HepG2 (cell line): ENCODE data around the gene ITM2B. TPM values are rescaled to one million over a fixed set of nuclear protein-coding genes. Genes with fewer than 3 reads are reported as not detected.

Experiments
- ATAC-seq: fragments of 200-7000 bp; cut with Tn5 transposase; 3 replicates; pipeline ENCODE4 v1.9.1; 2020; ENCODE audit warnings: mild to moderate bottlenecking, moderate library complexity
- BruUV-seq: library from RNA; stranded (reverse); fragments of 400-500 nt; replicated peaks from 2 replicates; lab custom pipeline; 2021; lab: Mats Ljungman, UMichigan
- CTCF ChIA-PET: fragments of 300-600 bp; formaldehyde crosslinking; extraction: SDS; loops from one replicate; lab custom pipeline; 2021; ENCODE audit warnings: low total read pairs, inconsistent platforms, low intra/inter-chr PET ratio; lab: Yijun Ruan, JAX
- POLR2A ChIA-PET: fragments of 350-600 bp; sonication (Branson Sonifier 250); formaldehyde crosslinking; loops from one replicate; lab custom pipeline; 2020; ENCODE audit warnings: antibody characterized with exemption, inconsistent platforms; lab: Yijun Ruan, JAX
- DNase-seq: peaks from one replicate; pipeline ENCODE4 v3.0.0-alpha.2; 2015; ENCODE audit warnings: low spot score
- FAIRE-seq: peaks from 3 replicates; lab custom pipeline; 2011; peaks lifted over from hg19 to GRCh38; lab: Jason Lieb, UNC
- H2AFZ ChIP-seq: one replicate; pipeline ENCODE4 v1.6.1; 2011; ENCODE audit warnings: low read length, inconsistent platforms
- H3K27ac ChIP-seq: fragments of 300-600 bp; 3 replicates; pipeline ENCODE4 v1.8.0; 2011; ENCODE audit warnings: mixed run types, mild to moderate bottlenecking, mixed read lengths, low read length, inconsistent platforms; ENCODE audit not compliant: insufficient read depth; ENCODE audit errors: extremely low read length
- H3K27me3 ChIP-seq, 2 experiments: fragments of 200-600 bp in 1 of 2; 2 replicates in 1 of 2; 3 replicates in 1 of 2; pipeline versions ENCODE4 v1.6.0 to v1.8.0; 2011; ENCODE audit warnings: low read length in 2 of 2, mild to moderate bottlenecking in 2 of 2, moderate library complexity in 2 of 2, inconsistent platforms in 1 of 2; ENCODE audit not compliant: insufficient read depth in 2 of 2, control insufficient read depth in 1 of 2
- H3K36me3 ChIP-seq, 2 experiments: fragments of 200-600 bp in 1 of 2; replicated peaks in 1 of 2; 2 replicates in 1 of 2; 3 replicates in 1 of 2; pipeline versions ENCODE4 v1.5.1 to v1.8.0; 2011; ENCODE audit warnings: low read length in 2 of 2, inconsistent platforms in 1 of 2; ENCODE audit not compliant: insufficient read depth in 2 of 2, control insufficient read depth in 1 of 2
- H3K4me1 ChIP-seq: 2 replicates; pipeline ENCODE4 v1.5.1; 2012; ENCODE audit warnings: low read length, inconsistent platforms; ENCODE audit not compliant: insufficient read depth
- H3K4me2 ChIP-seq: 2 replicates; pipeline ENCODE4 v1.6.0; 2011; ENCODE audit warnings: low read depth, low read length, inconsistent platforms
- H3K4me3 ChIP-seq, 3 experiments: fragments of 200-600 bp in 1 of 3; sonication (generic), shearing (Covaris generic) in 1 of 3; replicated peaks in 1 of 3; 2 replicates each; pipeline ENCODE4 v1.5.1; 2011 to 2016; ENCODE audit warnings: low read length in 3 of 3, inconsistent platforms in 2 of 3, low read depth in 2 of 3, mild to moderate bottlenecking in 2 of 3, control low read depth in 1 of 3, mixed read lengths in 1 of 3; ENCODE audit not compliant: insufficient read depth in 1 of 3
- H3K79me2 ChIP-seq: one replicate; pipeline ENCODE4 v1.6.1; 2011; ENCODE audit warnings: low read length, inconsistent platforms; ENCODE audit not compliant: insufficient read depth
- H3K9ac ChIP-seq: 2 replicates; pipeline ENCODE4 v1.6.0; 2011; ENCODE audit warnings: mild to moderate bottlenecking, low read depth, low read length, inconsistent platforms; ENCODE audit not compliant: insufficient read depth
- H3K9me3 ChIP-seq: 2 replicates; pipeline ENCODE4 v1.5.1; 2012; ENCODE audit warnings: mild to moderate bottlenecking, low read length
- H4K20me1 ChIP-seq: 2 replicates; pipeline ENCODE4 v1.6.0; 2011; ENCODE audit warnings: inconsistent platforms, mild to moderate bottlenecking, low read length, moderate library complexity; ENCODE audit not compliant: insufficient read depth
- BCLAF1 ChIP-seq: fragments of 450-650 bp; IDR thresholded peaks from 2 replicates; pipeline ENCODE4 v1.6.1; 2017; ENCODE audit warnings: mild to moderate bottlenecking
- FOXA3 ChIP-seq: IDR thresholded peaks from 2 replicates; pipeline ENCODE4 v1.6.1; 2016; ENCODE audit warnings: missing genetic modification reagents, missing compliant biosample characterization
- ISL2 ChIP-seq: sonication (generic); formaldehyde crosslinking; IDR thresholded peaks from 2 replicates; pipeline ENCODE4 v1.5.0; 2020; ENCODE audit warnings: missing genetic modification reagents
- JUNB ChIP-seq: sonication (generic); formaldehyde crosslinking; IDR thresholded peaks from 2 replicates; pipeline ENCODE4 v1.8.0; 2022; ENCODE audit warnings: missing genetic modification reagents, mild to moderate bottlenecking, borderline replicate concordance
- MTA3 ChIP-seq: sonication (generic); formaldehyde crosslinking; IDR thresholded peaks from 2 replicates; pipeline ENCODE4 v1.4.0; 2020; ENCODE audit warnings: missing genetic modification reagents
- MTERF4 ChIP-seq: sonication (generic); formaldehyde crosslinking; IDR thresholded peaks from 2 replicates; pipeline ENCODE4 v1.8.0; 2023; ENCODE audit warnings: mild to moderate bottlenecking, missing genetic modification reagents
- MXD1 ChIP-seq: sonication (generic); formaldehyde crosslinking; IDR thresholded peaks from 2 replicates; pipeline ENCODE4 v1.4.0; 2020; ENCODE audit warnings: mild to moderate bottlenecking, missing genetic modification reagents
- NCOA1 ChIP-seq: sonication (generic); formaldehyde crosslinking; IDR thresholded peaks from 2 replicates; pipeline ENCODE4 v1.9.0; 2021; ENCODE audit warnings: missing genetic modification reagents
- RBM39 ChIP-seq: fragments of 200-400 bp; formaldehyde crosslinking; IDR thresholded peaks from one replicate; pipeline ENCODE4 v1.6.1; 2018; ENCODE audit warnings: antibody characterized with exemption, mild to moderate bottlenecking, low read depth, low read length; ENCODE audit not compliant: poor library complexity, severe bottlenecking
- SUZ12 ChIP-seq: fragments of 150-350 bp; IDR thresholded peaks from 2 replicates; pipeline ENCODE4 v1.6.1; 2014; ENCODE audit warnings: low read depth, low read length
- TFDP1 ChIP-seq: IDR thresholded peaks from 2 replicates; pipeline ENCODE4 v1.6.1; 2016; ENCODE audit warnings: missing compliant biosample characterization, missing genetic modification reagents, borderline replicate concordance
- ZBTB25 ChIP-seq: IDR thresholded peaks from 2 replicates; pipeline ENCODE4 v1.6.1; 2018; ENCODE audit warnings: missing genetic modification reagents
- ZSCAN21 ChIP-seq: sonication (generic); formaldehyde crosslinking; IDR thresholded peaks from 2 replicates; pipeline ENCODE4 v1.8.0; 2022; ENCODE audit warnings: mild to moderate bottlenecking, missing genetic modification reagents, moderate library complexity, borderline replicate concordance
- WGBS: methylation state at CpG from one replicate; pipeline ENCODE4 v1.1.6; 2017; ENCODE audit warnings: low lambda C conversion rate; 5-methylcytosine and 5-hydroxymethylcytosine counted together
- in situ Hi-C: cut with HindIII; loops from 2 replicates; pipeline ENCODE4 v1.10.0; 2017; ENCODE audit warnings: low pct_unique_long_range_greater_than_20kb; ENCODE audit not compliant: extremely low pct_ligation_motif_present
- intact Hi-C: fragments of 100-400 bp; cut with micrococcal nuclease; formaldehyde crosslinking; loops from one replicate; pipeline ENCODE4 v1.10.0; 2022; ENCODE audit not compliant: unreplicated experiment
- polyA plus RNA-seq, 8 experiments: library from polyadenylated mRNA; depleted of rRNA in 3 of 8; stranded (reverse) in 7 of 8; unstranded in 1 of 8; fragments of >200 nt; fragmentation: Illumina TruSeq in 4 of 8; extraction: Trizol in 4 of 8; gene quantifications; 2 replicates each; pipeline versions ENCODE4 v1.2.1 to v1.2.3, GENCODE V29; 2011 to 2016; ENCODE audit warnings: low read depth in 4 of 8, missing spikeins in 1 of 8, mixed read lengths in 1 of 8; ENCODE audit not compliant: insufficient read depth in 1 of 8
- total RNA-seq, 5 experiments: library from RNA; depleted of rRNA; stranded (reverse); fragments of >200 nt; fragmentation: Illumina TruSeq; extraction: Trizol; gene quantifications; 2 replicates each; pipeline ENCODE4 v1.2.3, GENCODE V29; 2016; ENCODE audit warnings: low read depth in 1 of 5

ITM2B gene
- total and polyA plus RNA-seq, 2 of the 13 experiments (the other 11 are each of a cell fraction or from before 2014, with no cell fraction given), result 158 to 373 TPM

GRCh38 chr13:48297131-48297786 is 64.3 kb downstream of the ITM2B start (continued):
- TF ChIP-seq MXD1 (no peak), JUNB (CRISPR knock-in tag) (no peak), ZSCAN21 (CRISPR knock-in tag) (no peak), MTA3 (no peak)
- TF ChIP-seq, all 625 proteins: peak for 0

GRCh38 chr13:48299591-48299990 is 66.6 kb downstream of the ITM2B start:
- FAIRE-seq (no peak), DNase-seq (no peak), ATAC-seq (no peak)
- Histone ChIP-seq H3K4me2 (no peak overlapping the region), H3K4me3 (no peak overlapping the region), H3K27ac (no peak overlapping the region), H4K20me1 (no peaks in the 10 kb centered on the region), H3K9me3 (no peaks in the 10 kb centered on the region), H3K9ac (no peak overlapping the region), H3K36me3 (no peaks in the 10 kb centered on the region), H2AFZ (no peak overlapping the region), H3K27me3 (no peaks in the 10 kb centered on the region; a peak in 1 of 5 replicates), H3K79me2 (peaks cover 6% of the 10 kb centered on the region), H3K4me1 (peaks cover 27% of the 10 kb centered on the region)
- 89% methylated on average over 2 of the region's 2 CpGs for WGBS
- intact Hi-C loops (no loop called here), in situ Hi-C loops (no loop called here)
- BruUV-seq, result no TSS peak
- TF ChIP-seq TFDP1 (CRISPR knock-in tag) (no peak), MTERF4 (CRISPR knock-in tag) (no peak), RBM39 (no peak), NCOA1 (CRISPR knock-in tag) (no peak), FOXA3 (CRISPR knock-in tag) (no peak), ISL2 (CRISPR knock-in tag) (no peak), ZBTB25 (CRISPR knock-in tag) (no peak), SUZ12 (no peak), BCLAF1 (no peak)
- CTCF ChIA-PET, result no interaction called here
- POLR2A ChIA-PET, result no interaction called here
